ENCODE measurements around the gene DNAH6.

DNA sequence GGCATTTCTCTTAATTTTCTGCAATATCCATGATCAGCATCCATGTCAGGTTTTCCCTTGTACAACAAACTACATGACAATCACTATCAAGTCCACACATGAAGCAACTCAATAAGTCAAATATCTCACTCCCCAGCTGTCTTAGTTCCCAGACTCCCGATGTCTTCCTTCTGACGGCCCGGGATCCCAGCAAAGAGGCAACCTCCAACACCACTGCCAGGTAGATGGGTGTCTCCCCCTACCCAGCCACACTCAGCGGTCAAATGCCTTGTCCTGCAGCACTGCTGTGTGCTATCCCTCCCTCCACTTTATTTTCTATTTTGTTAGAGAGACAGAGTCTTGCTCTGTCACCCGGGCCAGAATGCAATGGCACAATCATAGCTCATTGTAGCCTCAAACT lies 341.3 kb downstream of the DNAH6 start:
- TF ChIP-seq CTCF (IDR thresholded peaks at IDR 0.05) (no peak), MAZ (IDR thresholded peaks at IDR 0.05; ENCODE audit: borderline replicate concordance, low read depth, low read length) (no peak), POLR2A (IDR thresholded peaks at IDR 0.05; ENCODE audit: low read length) (no peak), ESRRA (IDR thresholded peaks at IDR 0.05; ENCODE audit: borderline replicate concordance, low read length) (no peak), FOSL2 (IDR thresholded peaks at IDR 0.05) (no peak), FOSL2 (CRISPR knock-in tag; IDR thresholded peaks at IDR 0.05) (no peak), ZNF302 (CRISPR knock-in tag; IDR thresholded peaks at IDR 0.05) (no peak), ZFP36 (IDR thresholded peaks at IDR 0.05; ENCODE audit: borderline replicate concordance, partially characterized antibody) (no peak), KDM5A (IDR thresholded peaks at IDR 0.05) (no peak), RARB (CRISPR knock-in tag; IDR thresholded peaks at IDR 0.05) (no peak)
- TF ChIP-seq, protein P1, sequence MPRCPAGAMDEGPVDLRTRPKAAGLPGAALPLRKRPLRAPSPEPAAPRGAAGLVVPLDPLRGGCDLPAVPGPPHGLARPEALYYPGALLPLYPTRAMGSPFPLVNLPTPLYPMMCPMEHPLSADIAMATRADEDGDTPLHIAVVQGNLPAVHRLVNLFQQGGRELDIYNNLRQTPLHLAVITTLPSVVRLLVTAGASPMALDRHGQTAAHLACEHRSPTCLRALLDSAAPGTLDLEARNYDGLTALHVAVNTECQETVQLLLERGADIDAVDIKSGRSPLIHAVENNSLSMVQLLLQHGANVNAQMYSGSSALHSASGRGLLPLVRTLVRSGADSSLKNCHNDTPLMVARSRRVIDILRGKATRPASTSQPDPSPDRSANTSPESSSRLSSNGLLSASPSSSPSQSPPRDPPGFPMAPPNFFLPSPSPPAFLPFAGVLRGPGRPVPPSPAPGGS (IDR thresholded peaks at IDR 0.05), result no peak
- TF ChIP-seq, protein P2, sequence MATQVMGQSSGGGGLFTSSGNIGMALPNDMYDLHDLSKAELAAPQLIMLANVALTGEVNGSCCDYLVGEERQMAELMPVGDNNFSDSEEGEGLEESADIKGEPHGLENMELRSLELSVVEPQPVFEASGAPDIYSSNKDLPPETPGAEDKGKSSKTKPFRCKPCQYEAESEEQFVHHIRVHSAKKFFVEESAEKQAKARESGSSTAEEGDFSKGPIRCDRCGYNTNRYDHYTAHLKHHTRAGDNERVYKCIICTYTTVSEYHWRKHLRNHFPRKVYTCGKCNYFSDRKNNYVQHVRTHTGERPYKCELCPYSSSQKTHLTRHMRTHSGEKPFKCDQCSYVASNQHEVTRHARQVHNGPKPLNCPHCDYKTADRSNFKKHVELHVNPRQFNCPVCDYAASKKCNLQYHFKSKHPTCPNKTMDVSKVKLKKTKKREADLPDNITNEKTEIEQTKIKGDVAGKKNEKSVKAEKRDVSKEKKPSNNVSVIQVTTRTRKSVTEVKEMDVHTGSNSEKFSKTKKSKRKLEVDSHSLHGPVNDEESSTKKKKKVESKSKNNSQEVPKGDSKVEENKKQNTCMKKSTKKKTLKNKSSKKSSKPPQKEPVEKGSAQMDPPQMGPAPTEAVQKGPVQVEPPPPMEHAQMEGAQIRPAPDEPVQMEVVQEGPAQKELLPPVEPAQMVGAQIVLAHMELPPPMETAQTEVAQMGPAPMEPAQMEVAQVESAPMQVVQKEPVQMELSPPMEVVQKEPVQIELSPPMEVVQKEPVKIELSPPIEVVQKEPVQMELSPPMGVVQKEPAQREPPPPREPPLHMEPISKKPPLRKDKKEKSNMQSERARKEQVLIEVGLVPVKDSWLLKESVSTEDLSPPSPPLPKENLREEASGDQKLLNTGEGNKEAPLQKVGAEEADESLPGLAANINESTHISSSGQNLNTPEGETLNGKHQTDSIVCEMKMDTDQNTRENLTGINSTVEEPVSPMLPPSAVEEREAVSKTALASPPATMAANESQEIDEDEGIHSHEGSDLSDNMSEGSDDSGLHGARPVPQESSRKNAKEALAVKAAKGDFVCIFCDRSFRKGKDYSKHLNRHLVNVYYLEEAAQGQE (IDR thresholded peaks at IDR 0.05), result no peak

All from A549 (cell line).